ENCODE measurements around the gene PPP1R2.

DNA sequence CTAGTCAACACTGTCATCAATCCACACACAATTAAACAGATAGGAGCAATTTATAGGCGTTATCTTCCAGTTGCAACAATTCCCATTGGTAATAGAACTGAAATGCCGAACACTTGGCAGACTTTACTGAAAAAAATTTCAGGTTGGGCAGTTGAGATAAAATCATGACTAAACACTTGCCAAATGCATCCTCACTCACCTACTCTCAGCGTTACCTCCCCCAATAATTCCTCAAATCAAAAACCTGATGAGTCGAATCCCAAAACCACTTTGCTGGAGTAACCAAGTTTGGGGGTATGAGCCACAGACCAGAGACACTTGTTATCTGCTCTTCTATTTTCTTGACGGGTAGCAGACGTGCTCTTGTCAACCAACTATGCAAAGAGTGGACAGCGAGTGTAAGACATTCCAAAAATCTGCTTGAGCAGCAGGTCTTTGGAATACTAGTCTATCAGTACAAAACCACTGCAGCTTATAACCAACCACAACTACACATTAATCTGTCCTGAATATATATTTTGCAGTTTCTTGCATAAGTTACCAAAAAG lies 30.3 kb downstream of the PPP1R2 start:
- TF ChIP-seq, protein P1, sequence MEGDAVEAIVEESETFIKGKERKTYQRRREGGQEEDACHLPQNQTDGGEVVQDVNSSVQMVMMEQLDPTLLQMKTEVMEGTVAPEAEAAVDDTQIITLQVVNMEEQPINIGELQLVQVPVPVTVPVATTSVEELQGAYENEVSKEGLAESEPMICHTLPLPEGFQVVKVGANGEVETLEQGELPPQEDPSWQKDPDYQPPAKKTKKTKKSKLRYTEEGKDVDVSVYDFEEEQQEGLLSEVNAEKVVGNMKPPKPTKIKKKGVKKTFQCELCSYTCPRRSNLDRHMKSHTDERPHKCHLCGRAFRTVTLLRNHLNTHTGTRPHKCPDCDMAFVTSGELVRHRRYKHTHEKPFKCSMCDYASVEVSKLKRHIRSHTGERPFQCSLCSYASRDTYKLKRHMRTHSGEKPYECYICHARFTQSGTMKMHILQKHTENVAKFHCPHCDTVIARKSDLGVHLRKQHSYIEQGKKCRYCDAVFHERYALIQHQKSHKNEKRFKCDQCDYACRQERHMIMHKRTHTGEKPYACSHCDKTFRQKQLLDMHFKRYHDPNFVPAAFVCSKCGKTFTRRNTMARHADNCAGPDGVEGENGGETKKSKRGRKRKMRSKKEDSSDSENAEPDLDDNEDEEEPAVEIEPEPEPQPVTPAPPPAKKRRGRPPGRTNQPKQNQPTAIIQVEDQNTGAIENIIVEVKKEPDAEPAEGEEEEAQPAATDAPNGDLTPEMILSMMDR (IDR thresholded peaks at IDR 0.05): no peak
- TF ChIP-seq POLR2A (IDR thresholded peaks at IDR 0.05) (no peak), POLR2AphosphoS5 (IDR thresholded peaks at IDR 0.05) (no peak), EP300 (IDR thresholded peaks at IDR 0.05; ENCODE audit: low read depth) (no peak)

Data from transverse colon (tissue), 4 donors.